Right hindlimb (tissue), 1 donor: Measurements from ENCODE around the gene CHST1.

Experiments
- DNase-seq: peaks from one replicate; pipeline ENCODE4 v3.0.0-alpha.2; 2018

Gene CHST1

DNA sequence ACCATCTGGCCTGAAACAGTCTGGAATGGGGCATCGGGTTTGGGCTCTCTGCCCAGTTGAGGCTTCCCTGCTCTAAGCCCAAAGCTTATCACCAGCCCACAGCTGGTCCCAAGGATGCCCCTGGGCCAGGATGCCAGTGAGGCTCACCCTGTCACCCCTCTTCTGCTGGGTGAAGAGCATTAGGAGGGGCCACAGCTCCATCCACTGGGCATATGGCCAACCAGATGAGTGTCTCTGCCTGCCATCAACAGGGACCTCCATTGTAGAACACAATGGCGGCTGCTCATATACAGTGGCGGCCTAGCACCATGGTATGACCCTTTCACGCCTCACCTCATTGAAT lies 5.6 kb downstream of the CHST1 start:
- no peak for DNase-seq

DNA sequence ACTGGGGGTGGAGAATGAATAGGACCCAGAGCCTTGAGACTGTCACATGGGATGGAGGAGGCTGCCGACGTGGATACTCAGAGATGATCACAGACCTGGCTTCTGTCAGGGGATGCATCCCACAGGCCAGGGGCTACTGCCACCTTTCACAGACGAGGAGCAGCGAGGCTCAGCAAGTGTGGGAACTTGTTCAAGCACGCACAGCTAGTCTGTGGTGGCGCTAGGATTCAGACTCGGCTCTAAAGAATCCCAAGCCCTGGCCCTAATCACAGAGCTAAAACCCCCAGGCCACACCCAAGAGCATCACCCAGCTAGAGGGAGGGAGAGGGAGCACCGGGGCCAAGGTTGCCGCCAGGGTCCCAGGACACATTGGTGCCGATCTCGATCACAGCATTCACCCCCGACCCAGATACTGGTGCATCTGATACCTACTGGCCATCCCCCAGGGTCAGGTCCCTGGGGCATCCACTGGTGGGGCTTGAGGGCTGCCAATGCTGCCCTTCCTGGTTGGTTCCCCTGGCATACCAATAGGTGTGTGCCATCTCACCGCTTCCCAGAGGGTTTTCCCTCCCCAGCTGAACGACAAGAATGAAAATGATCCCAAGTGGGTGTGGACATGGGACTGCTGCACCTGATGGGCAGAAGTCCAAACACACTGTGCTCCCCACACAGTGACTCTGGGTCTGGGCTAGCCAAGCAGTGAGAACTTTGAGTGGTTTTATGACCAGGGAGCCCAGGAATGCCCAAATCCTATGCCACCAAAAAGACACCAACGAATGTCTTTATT lies 6.2 kb downstream of the CHST1 start:
- no peak for DNase-seq

DNA sequence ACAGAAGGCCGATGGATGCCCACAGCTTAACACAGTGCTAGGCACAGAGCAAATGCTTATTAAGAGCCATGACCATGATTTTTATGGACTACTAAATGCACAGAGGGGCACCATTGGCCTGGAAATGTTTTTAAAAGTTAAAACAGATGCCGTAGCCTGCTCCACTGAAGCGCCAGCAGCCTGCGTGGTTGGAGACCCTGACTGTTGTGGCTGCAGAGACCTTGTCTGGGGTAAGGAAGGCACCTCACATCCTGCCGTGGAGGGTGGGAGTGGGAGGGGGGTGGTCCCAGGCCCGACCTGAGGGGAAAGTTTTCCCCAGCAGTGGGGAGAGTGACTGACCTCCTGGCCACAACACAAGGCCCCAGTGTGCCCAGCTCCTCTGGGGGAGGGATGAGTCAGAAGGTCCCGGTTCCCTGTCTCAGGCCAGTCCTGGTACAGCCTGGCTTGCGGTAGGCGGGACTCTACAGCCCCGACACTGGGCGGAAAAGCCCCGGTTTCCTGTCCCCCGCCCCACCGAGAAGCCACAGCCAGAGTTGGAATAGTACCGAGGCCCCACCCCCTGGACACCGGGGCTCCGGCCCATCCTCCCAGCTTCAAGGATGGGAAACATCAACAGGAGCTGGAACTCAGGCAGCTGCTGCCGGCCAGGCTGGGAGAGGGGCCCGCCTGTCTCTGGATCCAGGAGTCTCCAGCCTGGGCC lies 7.0 kb downstream of the CHST1 start:
- DNase-seq, result peak; percentile 94

DNA sequence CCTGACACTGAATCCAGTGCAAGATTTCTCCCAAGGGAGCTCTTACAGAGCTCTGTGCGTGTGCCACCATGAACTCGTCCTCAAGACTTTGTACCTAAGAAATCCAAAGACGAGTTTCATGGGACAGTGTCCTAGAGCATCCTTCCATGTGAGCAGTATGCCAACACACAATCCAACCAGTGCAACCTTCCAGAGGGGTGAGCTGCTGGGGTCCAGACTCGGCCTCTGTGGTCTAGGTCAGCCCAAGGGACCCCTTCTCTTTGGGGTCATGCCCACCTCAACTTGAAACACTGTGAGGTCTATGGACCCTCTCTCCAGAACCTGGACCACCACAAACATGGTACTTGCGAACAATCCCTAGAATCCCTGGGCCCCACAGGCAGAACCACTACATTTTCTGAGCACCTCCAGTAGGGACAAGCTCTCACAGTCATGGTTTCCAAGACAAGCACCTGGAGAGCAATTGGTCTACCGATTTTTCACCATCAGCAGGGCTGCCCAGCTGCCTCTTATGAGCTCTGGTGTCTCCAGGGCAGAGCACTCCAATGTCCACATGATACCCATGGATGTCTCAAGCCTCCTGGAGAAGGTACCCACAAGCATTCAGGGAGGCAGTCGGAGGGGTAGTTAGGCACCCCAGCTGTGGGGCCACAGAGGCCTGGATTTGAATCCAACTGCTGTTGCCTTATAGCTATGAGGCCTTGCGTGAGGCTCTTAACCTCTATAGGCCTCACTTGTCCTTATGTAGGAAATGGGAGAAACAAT lies 7.7 kb downstream of the CHST1 start:
- no peak for DNase-seq

DNA sequence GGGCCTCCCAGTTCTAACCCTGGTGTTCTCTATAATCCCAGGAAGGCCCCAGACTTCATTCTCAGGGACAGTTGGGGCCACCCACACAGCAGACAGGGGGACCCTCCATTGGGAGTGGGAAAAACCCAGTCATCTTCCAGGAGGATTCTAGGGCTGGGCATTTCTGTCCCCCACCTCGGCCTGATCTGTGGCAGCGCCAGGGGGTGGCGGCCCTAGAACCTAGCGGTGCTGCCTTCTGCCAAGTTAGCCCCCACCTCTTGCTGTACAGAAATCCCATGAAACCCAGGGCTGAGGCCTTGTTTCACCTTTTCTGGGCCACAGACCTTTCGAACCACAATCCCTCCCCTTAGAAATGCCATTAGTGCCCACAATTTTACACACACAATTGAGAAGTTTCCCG lies 9.6 kb downstream of the CHST1 start:
- DNase-seq, result no peak

DNA sequence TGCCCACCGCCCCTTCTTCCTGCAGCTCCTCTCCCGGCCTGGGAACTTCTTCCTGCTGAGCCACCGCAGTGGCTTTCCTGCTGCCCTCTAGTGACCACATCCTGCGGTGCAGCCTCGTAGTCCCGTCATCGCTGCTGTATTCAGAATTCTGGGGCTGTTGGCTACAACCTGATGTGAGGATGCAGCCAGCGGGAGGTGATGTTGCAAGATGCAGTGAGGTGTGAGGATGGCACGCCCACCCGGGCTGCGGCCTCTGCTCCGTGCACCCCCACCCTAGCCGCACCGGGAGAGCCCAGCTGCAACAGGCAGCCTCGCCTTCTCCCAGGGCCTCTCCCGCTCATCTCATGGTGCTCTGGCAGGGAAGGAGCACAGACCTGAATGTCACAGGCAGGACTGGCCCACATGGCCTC lies 10.1 kb downstream of the CHST1 start:
- DNase-seq, result peak; percentile 87

DNA sequence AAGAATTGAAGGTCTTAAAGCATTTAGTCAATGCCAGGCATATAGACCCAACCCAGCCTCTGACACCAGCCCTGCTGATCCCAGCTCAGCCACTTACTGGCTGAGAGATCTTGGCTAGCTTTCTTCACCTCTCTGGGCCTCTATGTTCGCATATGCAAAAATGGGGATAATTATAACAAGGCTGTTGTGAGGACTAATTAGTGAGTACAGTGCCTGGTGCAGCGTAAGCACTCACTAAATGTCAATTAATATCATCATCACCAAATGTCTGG lies 10.5 kb downstream of the CHST1 start:
- DNase-seq, result no peak

DNA sequence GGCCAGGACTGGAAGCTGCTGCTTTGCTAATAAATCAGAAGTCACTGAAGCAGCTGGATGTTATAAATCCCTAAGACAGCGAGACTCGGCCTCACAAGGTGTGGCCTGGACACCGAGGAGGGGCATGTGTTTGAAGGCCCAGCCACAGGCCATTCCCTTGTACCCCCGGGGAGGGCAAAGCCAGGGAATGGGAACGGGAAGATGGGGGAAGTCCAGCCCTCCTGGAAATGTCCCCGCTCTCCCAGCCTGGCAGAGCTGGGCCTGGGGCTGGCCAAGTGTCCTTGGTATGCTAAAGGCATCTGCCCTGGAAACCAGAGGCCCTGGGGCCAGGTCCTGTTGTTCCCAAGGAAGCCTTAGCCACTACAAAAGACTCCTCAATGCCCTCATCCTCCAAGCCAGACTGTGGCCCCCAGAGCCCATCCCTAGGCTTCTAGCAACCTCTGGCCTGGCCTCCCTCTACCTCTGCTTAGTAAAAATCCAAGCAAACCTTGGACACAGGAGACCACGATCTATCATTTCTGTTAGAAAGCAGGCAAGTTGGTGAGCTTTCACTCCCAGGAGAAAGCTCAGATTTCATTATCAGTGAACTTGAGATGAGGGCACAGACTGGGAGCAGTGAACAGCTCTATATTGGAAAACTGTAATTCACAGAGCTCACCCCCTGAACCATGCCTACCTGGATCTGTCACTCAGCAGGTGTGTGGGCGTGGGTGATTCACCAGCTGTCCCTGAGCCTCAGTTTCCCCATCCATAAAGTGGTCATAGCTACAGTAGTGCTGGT lies 11.0 kb downstream of the CHST1 start:
- DNase-seq, result no peak

DNA sequence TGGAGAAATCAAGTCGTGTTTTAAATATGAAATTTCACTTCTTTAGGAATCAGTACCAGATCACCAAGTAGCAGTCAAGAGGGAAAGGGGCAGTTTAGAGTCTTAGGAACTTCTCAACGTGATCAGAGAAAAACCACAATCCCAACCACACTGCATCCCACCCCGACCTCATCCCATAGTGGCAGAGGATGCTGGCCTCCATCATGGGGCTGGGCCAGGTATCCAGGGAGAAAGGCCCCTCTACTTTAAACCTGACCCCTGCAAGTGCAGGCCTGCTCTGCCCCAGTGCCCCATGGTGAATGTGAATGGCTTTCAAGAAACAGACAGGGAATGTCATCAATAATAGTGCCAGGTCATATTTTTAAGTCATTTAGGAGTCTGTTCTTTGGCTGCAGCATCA lies 12.1 kb downstream of the CHST1 start:
- DNase-seq, result no peak

DNA sequence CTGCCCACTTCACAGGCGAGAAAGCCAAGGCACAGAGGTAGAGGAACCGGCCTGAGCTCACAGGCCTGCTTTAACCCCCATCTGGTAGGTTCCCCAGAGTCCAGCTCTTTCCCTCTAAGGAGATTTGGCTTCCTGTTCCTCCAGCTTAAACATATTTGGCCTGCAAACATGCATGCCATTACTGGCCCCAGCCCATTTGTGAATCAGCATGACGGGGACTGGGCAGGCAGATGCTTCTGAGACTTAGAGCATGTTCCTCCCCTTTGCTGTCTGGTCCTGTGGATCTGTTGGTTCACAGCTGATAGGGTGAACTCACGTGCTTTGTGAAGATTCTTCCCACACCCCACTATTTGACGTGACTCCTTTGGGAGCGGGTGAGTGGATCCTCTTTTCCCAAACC lies 12.6 kb downstream of the CHST1 start:
- DNase-seq, result no peak

DNA sequence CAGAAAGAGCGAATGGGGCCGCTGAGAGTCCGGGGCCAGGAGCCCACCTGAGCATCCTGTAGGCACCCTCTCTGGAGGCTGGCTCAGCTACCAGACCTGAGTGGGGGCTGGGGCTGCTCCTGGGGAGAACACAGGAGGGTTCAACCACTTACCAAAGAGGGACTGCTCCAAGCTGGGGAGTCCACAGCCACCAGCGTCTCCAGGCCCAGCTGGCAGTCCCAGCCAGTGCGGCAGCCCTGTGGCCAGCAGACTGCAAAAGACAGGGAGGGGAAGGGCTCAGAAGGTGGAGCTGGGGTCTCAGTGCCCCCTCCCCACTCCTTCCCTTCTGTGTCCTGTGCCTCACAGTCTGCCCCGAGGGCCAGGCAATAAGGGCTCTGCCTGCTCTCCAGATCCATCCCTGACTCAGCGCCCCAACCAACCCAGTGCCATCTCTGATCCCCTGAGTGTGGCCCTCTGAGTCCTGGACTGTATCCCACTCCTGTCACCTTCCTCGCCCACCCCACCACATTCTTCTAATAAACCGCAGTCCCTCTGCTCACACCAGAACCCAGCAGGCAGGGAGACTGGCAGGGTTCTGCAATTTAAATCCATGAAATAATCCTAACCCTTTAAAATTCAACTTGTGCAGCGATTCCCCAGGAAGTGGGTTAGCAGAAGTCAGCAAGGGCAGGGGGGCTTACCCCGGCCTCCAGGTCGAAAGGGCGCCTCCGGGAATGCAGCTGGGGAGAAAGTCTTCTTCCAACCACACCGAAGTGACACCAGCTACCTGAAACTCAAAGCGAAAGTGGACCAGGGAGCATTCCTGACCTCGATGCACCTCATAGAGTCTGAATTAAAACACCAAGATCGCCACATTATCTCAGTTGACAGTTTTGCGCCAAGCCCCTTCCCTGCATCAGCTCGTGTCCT lies 13.3 kb downstream of the CHST1 start:
- no peak for DNase-seq

DNA sequence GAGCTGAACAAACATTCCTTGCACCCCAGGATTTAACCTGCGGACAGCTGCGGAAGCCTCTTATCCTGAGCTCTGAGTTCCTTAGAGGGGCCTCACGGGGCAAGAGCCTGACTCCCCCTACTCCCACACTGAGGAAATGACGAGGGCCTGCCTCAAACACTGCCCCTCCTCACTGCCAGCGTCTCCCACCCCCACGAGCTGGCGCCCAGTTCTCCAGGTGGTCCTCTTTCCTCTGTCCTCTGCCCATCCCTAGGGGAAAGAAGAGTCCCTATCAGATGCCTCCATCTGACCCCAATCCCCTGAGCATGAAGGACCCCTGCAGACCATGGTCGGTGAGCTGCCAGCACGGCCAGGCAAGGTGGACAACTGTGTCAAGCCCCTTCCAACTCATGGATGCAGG lies 14.3 kb downstream of the CHST1 start:
- DNase-seq, result no peak

DNA sequence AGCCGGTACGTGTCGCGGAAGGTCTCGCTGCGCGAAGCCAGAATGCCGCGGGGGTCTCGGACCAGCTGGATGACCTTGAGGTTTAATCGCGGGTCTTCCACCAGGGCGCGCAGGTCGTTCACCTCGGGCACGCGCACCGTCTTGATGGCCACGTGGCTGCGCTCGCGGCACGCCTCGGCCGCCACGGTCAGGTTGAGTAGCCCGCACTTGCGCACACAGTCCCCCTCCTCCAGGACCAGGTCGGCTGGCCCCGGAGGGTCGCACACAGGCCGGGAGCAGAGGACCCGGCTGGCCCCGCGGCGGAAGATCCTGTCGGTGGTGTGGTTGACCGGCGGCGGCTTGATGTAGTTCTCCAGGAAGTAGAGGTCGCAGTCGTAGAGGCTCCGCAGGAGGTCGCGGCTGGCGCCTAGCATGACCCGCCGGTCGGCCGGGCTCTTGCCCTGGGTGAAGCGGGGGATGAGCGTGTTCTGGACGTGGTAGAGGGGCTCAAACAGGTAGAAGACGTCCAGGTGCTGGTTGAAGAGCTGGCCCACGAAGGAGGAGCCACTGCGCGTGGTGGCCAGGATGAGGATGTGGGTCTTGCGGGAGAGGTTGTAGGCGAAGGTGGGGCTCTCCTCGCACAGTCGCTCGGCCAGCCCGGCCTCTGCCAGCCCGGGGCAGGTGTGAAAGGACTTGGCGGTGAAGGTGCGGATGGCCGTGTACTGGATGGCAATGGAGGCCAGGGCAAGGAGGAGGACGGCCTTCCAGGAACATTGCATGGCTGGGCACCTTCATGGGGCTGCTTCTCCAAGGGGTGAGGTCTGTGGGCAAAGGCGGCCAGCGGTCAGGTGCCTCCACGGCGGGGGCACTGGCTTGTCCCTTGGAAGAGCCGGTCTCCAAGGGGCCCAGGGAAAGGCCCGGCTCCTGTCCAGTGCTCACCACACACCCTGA lies 15.0 kb downstream of the CHST1 start:
- DNase-seq, result no peak

DNA sequence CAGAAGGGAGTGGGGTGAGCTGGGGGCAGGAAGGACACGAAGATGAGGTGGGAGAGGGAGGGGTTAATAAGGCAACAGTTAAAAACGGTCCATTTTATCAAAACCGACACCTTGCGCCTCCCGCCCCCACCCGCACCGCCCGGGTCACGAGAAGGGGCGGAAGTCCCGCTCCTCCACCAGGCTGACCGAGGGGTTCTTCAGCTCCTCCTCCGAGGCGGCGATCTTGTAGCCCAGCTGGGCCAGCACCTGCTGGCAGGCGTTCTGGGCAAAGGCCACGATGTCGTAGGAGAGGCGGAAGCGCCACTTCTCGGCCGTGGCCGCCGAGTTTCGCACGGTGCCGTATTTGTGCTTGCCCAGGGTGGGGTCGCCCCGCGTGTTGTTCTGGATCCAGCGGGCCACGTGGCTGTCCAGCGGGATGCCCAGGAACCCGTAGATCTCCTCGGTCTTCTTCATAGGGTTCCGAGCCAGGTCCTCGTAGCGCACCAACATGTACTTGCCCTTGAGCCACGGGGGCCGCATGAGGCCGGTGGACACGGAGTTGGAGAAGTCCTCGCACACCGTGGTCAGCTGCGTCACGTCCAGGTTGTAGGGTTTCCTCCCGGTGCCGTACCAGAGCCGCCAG lies 15.8 kb downstream of the CHST1 start:
- no peak for DNase-seq

DNA sequence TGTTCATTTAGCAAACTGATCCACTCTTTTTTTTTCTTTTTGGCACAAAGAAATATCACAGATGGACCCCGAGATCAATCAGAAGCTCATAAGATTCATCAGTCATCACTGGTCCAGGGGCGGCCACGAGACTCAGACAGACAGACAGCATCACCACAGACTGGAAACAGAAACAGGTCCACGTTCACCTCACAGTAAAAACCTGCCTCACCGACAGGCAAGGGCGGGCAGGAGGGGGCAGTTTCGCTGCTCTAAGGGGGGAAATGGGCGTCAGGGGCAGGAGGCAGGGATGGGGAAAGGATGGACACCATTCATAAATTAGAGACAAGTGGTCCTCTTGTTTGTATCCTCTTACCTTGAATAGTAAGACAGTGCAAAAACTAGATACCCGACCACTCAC lies 16.5 kb downstream of the CHST1 start:
- no peak for DNase-seq

DNA sequence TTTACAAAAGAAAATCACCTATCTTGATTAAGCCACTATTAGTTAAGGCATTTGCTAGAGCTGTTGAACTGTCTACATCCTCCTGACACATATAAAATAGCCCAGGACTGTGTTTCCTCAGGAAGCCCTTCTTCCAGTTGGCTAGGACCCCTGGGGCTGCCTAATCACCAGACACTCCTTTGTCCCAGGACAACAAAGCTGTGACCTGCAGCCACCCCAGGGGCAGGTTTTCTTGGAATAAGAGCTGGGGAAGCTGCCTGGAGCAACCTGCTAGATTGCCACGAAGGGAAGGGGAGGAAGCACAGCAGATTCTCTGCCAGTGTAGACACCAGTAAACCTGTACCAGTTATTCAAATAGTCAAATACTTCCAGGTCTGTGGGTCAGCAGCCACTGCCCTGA lies 17.6 kb downstream of the CHST1 start:
- no peak for DNase-seq

DNA sequence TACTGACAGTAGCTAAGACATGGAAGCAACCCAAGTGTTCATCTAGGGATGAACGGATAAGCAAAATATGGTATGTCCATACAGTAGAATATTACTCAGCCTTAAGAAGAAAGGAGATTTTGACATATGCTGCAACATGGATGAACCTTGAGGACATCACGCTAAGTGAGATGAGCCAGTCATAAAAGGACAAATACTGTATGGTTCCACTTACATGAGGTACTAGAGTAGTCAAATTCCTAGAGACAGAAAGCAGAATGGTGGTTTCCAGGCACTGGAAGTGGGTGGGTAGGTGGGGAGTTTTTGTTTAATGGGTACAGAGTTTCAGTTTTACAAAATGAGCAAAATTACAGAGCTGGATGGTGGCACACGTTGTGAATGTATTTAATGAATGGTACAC lies 18.1 kb downstream of the CHST1 start:
- no peak for DNase-seq

DNA sequence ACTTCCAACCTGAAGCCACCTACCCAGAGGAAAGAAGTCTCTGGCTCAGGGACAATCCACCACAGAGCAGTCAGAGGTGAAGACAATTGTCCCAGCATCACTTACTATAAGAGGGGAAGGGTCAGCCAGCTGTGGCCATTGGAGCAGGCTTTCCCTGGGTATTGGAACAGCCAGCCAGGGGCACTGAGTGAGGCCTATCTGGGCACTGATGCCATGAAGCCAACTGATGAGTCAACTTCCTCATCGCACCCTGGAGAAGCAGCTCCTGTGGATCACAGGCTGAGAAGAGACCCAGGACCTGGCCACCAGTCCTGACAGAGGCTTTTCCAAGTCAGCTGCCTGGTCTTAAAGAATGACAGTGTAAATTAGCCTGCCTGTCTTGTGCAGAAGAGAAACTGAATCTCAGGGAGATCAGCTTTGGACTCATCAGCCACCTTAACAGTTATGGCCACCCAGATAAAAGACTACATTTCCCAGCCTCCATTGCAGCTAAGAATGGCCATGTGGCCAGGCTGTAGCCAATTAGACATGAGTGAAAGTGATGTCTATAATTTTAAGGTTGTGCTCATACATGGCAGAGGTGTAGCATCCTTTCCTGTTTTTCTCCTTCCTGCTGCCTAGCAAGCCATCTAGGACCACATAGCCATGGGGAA lies 19.0 kb downstream of the CHST1 start:
- DNase-seq, result no peak

DNA sequence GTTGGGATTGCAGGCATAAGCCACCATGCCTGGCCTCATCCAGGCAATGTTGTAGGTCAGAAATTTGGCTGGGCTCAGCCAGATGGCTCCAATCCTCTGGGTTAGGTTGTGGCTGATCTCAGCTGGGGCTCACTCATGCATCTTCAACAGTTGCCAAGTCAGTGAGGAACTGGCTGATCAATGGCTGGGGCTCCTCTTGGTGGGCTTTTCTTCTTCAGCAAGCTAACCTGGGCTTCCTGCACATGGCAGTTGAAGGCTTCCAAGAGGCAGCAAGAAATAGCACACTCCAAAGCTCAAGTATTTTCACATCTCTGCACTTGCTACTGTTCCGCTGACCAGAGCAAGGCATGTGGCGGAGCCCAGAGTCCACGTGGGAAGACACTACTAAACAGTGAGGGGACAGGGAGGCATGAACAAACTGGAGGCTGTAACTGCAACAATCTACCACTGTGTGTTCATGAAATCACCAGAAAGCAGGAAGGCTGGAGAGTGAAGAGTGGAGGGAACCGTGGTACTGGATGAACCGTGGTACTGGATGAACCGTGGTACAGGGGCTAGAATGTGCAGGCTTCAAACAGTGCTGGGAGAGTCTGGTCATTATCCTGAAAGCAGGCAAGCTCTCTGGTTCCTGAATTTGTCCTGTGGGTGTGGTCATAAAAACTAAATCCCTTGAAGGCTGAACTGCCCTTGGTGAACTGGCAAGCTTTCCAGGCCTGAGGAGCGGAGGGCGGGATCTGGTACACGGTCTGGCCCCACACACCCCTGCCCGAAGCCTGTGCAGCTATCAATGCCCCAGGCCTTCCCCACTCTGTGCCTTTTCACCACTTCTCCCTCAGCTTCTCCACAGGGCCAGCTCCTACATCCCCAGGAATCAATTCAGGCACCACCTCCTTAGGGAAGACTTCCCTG lies 20.2 kb downstream of the CHST1 start:
- DNase-seq, result no peak
